WTC11 (cell line): ENCODE results near the gene GPC5.

Source experiments
- AFF4 ChIP-seq: sonication (generic); formaldehyde crosslinking; IDR thresholded peaks from 2 replicates; pipeline ENCODE4 v1.8.1; 2023; ENCODE audit warnings: mild to moderate bottlenecking, missing genetic modification reagents, borderline replicate concordance
- CREM ChIP-seq: sonication (generic); formaldehyde crosslinking; IDR thresholded peaks from 2 replicates; pipeline ENCODE4 v1.8.1; 2022; ENCODE audit warnings: mild to moderate bottlenecking, missing genetic modification reagents, moderate library complexity
- CTCF ChIP-seq: fragments of 200-600 bp; IDR thresholded peaks from 2 replicates; pipeline ENCODE4 v1.8.0; 2022; ENCODE audit warnings: antibody characterized with exemption
- NFE2L1 ChIP-seq: sonication (generic); formaldehyde crosslinking; IDR thresholded peaks from 2 replicates; pipeline ENCODE4 v1.8.1; 2023; ENCODE audit warnings: missing genetic modification reagents
- NR2C2 ChIP-seq: sonication (generic); formaldehyde crosslinking; IDR thresholded peaks from 2 replicates; pipeline ENCODE4 v1.8.0; 2022; ENCODE audit warnings: mild to moderate bottlenecking, missing genetic modification reagents
- STAT6 ChIP-seq: sonication (generic); formaldehyde crosslinking; conservative IDR thresholded peaks from 2 replicates; pipeline ENCODE4 v1.8.1; 2023; ENCODE audit warnings: mild to moderate bottlenecking, low read depth, missing genetic modification reagents, moderate library complexity
- TP53 ChIP-seq: sonication (generic); formaldehyde crosslinking; IDR thresholded peaks from 2 replicates; pipeline ENCODE4 v1.8.1; 2023; ENCODE audit warnings: mild to moderate bottlenecking, missing genetic modification reagents
- ZNF317 ChIP-seq: sonication (generic); formaldehyde crosslinking; IDR thresholded peaks from 2 replicates; pipeline ENCODE4 v1.8.1; 2023; ENCODE audit warnings: low read depth, mild to moderate bottlenecking, moderate library complexity, missing genetic modification reagents, borderline replicate concordance
- TF ChIP-seq, protein P1 (sequence below): sonication (generic); formaldehyde crosslinking; IDR thresholded peaks from 2 replicates; pipeline ENCODE4 v1.8.1; 2022; ENCODE audit warnings: mild to moderate bottlenecking, moderate library complexity, missing genetic modification reagents
- TF ChIP-seq, protein P2 (sequence below): sonication (generic); formaldehyde crosslinking; IDR thresholded peaks from 2 replicates; pipeline ENCODE4 v1.8.1; 2022; ENCODE audit warnings: missing genetic modification reagents, borderline replicate concordance

- TF ChIP-seq NFE2L1 (CRISPR knock-in tag) (no peak), TP53 (no peak), CREM (CRISPR knock-in tag) (no peak), CTCF (no peak), ZNF317 (CRISPR knock-in tag) (no peak), NR2C2 (CRISPR knock-in tag) (no peak), STAT6 (CRISPR knock-in tag) (no peak), AFF4 (CRISPR knock-in tag) (no peak)
- TF ChIP-seq, protein P1, sequence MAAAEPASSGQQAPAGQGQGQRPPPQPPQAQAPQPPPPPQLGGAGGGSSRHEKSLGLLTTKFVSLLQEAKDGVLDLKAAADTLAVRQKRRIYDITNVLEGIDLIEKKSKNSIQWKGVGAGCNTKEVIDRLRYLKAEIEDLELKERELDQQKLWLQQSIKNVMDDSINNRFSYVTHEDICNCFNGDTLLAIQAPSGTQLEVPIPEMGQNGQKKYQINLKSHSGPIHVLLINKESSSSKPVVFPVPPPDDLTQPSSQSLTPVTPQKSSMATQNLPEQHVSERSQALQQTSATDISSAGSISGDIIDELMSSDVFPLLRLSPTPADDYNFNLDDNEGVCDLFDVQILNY, result no peak
- TF ChIP-seq, protein P2, sequence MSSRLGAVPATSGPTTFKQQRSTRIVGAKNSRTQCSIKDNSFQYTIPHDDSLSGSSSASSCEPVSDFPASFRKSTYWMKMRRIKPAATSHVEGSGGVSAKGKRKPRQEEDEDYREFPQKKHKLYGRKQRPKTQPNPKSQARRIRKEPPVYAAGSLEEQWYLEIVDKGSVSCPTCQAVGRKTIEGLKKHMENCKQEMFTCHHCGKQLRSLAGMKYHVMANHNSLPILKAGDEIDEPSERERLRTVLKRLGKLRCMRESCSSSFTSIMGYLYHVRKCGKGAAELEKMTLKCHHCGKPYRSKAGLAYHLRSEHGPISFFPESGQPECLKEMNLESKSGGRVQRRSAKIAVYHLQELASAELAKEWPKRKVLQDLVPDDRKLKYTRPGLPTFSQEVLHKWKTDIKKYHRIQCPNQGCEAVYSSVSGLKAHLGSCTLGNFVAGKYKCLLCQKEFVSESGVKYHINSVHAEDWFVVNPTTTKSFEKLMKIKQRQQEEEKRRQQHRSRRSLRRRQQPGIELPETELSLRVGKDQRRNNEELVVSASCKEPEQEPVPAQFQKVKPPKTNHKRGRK, result no peak
These were observed 567.1 kb downstream of the GPC5 start for GRCh38 chr13:91965511-91965910.
